Measurements from ENCODE around the gene CA12.

CA12 gene

DNA sequence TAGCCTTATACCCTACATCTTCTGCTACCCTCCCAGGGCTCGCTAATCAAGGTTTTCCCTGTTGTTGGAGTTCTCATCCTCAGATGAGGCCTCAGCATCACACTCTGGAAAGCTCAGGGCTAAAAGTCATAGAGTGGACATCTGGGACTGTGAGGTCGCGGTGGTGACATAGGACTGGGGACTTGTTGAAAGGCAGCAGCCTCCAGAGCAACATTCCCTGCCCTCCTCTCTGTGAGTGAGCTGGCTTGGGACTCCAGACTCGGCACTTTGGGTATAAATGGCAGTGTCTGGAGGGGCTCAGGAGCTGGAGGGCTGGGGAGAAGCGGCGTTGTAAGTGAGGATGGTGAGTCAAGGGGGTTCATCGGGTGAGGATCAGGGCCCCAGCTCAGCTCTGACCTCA, 2.7 kb downstream of the CA12 start:
- TF ChIP-seq, protein P1, sequence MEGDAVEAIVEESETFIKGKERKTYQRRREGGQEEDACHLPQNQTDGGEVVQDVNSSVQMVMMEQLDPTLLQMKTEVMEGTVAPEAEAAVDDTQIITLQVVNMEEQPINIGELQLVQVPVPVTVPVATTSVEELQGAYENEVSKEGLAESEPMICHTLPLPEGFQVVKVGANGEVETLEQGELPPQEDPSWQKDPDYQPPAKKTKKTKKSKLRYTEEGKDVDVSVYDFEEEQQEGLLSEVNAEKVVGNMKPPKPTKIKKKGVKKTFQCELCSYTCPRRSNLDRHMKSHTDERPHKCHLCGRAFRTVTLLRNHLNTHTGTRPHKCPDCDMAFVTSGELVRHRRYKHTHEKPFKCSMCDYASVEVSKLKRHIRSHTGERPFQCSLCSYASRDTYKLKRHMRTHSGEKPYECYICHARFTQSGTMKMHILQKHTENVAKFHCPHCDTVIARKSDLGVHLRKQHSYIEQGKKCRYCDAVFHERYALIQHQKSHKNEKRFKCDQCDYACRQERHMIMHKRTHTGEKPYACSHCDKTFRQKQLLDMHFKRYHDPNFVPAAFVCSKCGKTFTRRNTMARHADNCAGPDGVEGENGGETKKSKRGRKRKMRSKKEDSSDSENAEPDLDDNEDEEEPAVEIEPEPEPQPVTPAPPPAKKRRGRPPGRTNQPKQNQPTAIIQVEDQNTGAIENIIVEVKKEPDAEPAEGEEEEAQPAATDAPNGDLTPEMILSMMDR (IDR thresholded peaks at IDR 0.05; ENCODE audit: borderline replicate concordance, control extremely low read depth, extremely low read depth, insufficient read depth, missing control alignments) = no peak
- in situ Hi-C loops (cut with MboI; ENCODE audit: low sequenced_read_pairs, unreplicated experiment) = no loop called here
- no peak for DNase-seq (ENCODE audit: low spot score)

DNA sequence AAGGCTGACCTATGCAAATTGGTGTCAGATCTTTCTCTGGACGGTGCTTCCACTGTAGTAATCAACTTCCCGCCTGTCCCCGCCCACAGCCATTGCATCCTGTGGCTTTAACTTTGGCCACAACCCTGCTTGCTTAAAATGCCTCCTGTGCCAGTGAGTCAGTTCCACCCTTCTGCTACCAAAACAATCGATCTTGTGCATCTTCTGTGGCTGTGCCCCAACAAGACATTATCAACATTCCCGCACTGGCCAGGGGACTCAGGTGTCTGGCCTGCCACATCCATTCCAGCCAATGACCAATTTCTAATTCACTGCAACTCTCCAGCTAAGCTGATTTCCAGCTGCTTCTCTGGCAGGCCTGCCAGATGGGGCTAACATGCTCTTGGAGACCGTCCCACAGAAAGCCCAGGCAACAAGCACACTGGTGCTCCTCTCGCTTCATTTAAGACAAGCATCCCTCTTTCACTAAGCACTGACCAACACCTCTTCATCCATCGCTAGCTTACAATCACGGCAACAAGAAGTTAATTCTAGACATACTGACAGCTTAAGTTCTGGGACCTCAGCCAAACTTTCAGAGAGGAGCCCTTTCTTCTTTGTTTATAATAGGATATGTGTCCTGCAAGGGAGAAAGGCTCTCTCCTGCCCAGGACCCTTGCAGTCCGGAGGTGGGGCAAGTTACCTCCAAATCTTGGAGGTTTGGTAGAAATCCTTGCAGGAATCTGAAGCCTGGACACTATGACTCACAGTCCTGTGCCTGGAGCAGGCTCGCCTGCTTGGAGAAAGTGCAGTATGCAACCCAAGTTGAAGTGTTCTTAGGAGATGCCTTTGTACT, 6.7 kb downstream of the CA12 start:
- no peak for DNase-seq (ENCODE audit: low spot score)
- in situ Hi-C loops (cut with MboI; ENCODE audit: low sequenced_read_pairs, unreplicated experiment) = no loop called here
- TF ChIP-seq, protein P1 (IDR thresholded peaks at IDR 0.05; ENCODE audit: borderline replicate concordance, control extremely low read depth, extremely low read depth, insufficient read depth, missing control alignments) = no peak

DNA sequence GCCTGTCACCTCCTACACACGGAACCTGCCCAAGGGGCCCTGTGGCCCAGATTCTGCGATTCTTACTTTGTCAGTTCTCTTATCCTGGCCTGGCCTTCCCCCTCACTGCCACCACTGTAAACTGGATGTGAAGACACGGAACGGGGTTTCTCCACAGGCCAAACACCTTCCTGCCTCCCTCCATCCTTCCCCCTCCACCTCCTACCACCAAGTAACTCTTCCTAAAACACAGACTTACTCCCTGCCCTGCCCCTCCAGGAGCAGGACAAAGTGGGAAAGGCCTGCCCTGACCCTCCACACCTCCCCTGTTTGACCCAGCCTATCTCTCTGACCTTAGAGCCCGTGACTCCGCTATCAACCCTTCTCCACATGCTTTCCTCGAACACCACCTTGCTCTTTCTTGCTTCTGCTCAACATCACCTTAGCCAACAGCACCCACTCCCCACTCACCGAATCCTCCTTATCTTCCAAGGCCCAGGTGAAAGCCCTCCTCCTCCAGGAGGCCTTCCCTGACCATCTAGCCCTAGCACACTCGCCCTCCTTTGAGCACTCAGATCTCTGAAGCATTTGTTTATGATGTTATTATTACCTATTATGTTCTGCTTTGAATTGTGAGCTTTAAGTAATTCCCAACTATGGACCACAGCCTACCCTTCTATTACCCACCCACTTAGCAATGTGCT, 7.6 kb downstream of the CA12 start:
- in situ Hi-C loops (cut with MboI; ENCODE audit: low sequenced_read_pairs, unreplicated experiment) = no loop called here
- TF ChIP-seq, protein P1 (IDR thresholded peaks at IDR 0.05; ENCODE audit: borderline replicate concordance, control extremely low read depth, extremely low read depth, insufficient read depth, missing control alignments) = no peak
- DNase-seq (ENCODE audit: low spot score) = no peak

DNA sequence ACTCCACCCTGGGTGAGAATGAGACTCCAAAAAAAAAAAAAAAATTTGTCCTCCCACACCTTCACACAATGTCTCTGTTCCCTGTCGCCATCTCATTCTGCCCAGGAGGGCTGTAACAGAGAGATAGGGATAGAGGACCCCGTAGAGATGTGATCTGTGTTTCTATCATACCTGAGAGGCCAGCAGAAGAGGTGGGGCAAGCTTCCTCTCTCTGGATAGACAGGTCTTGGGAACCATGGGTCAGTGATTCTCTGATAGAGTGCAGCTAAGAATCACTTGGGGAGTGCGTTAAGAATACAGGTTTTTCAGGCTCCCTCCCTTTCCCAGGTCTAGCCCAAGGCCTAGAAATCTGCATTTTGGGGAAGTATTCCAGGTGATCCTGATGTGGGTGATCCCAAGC, 8.3 kb downstream of the CA12 start:
- TF ChIP-seq, protein P1 (IDR thresholded peaks at IDR 0.05; ENCODE audit: borderline replicate concordance, control extremely low read depth, extremely low read depth, insufficient read depth, missing control alignments) = no peak
- in situ Hi-C loops (cut with MboI; ENCODE audit: low sequenced_read_pairs, unreplicated experiment) = no loop called here
- no peak for DNase-seq (ENCODE audit: low spot score)

DNA sequence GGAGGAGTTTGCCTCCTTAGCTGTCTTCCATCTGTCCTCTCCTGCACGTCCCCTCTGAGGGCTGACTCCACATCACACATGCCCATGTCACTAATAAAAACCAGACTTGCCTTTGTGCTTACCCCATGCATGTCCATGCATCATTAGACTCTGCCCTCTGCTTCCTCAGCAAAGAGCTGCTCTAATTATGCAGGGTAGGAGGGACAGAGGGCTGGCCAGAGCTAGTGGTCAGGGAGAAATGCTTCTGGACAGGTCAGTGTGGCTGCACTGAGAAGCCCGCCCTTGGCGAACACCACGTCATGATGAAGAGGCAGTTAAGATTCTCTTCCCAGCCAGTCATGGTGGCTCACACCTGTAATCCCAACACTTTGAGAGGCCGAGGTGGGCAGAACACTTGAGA, 8.9 kb downstream of the CA12 start:
- no peak for DNase-seq (ENCODE audit: low spot score)
- TF ChIP-seq, protein P1 (IDR thresholded peaks at IDR 0.05; ENCODE audit: borderline replicate concordance, control extremely low read depth, extremely low read depth, insufficient read depth, missing control alignments) = no peak
- in situ Hi-C loops (cut with MboI; ENCODE audit: low sequenced_read_pairs, unreplicated experiment) = no loop called here

DNA sequence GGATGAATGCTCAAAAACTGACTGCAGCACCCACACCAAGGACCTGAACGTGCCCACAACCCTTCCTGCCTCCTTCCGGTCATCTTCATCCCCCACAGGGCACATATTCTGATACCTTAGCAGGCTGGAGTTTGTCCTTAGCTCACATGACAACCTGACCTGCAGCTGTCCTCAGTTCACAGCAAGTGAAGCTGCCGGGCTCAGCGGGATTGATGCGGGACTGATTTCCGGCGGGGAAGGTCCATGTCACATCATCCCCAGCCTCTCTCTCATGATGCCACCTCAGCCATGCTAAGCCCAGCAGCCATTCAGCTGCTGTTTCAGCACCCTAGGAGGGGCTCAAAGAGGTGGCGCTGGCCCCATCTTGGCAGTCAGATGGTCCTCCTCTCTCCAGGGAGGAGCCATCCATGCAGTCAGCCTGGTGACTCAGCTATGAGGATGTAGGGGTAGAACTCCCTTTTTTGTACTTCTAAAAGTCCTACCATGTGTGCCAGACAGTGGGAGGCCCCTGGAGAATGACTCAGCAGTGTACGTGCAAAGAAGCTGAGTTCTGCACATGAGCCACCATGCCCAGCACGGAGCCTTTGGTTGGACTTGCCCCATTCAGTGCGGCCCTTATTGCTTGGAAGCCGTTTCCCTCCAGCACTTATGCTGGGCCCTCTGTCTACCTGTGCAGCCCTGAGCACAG, 9.5 kb downstream of the CA12 start:
- DNase-seq (ENCODE audit: low spot score) = no peak
- in situ Hi-C loops (cut with MboI; ENCODE audit: low sequenced_read_pairs, unreplicated experiment) = no loop called here
- TF ChIP-seq, protein P1 (IDR thresholded peaks at IDR 0.05; ENCODE audit: borderline replicate concordance, control extremely low read depth, extremely low read depth, insufficient read depth, missing control alignments) = no peak

Measured in GM13976 (cell line).